Posterior cingulate gyrus (tissue), 11 donors: ENCODE data around the gene SLC35F1.
"Not testable (repeated sequence)": the region's sequence is repeated elsewhere in the genome, so short reads cannot be mapped to it uniquely, and the experiment has no call there.

ENCODE experiments used
- DNase-seq, 10 donors: peaks; one replicate each; pipeline versions ENCODE4 v3.0.0 to v3.0.0-alpha.2; 2020 to 2021; ENCODE audit warnings: mixed read lengths in 3 of 10
- intact Hi-C: fragments of 100-400 bp; cut with DNase I; formaldehyde crosslinking; loops from one replicate; pipeline ENCODE4 v1.15.1; 2023

The SLC35F1 gene

GRCh38 chr6:117919775-117920729 lies 13.0 kb downstream of the SLC35F1 start:
- intact Hi-C loops, result loop anchor here (5.0 kb wide), 1 partner anchor 32 kb away; no protein-coding TSS in a partner anchor
- peak; percentile 28 to 91 (median 60) for DNase-seq

GRCh38 chr6:117924690-117925089 lies 17.6 kb downstream of the SLC35F1 start:
- intact Hi-C loops, result no loop called here
- DNase-seq, result no peak

- intact Hi-C loops, result no loop called here
Observed at GRCh38 chr6:117927866-117928265, 20.8 kb downstream of the SLC35F1 start.

GRCh38 chr6:117928833-117929232 lies 21.8 kb downstream of the SLC35F1 start:
- no peak for DNase-seq
- intact Hi-C loops, result no loop called here

More at GRCh38 chr6:117927866-117928265, 20.8 kb downstream of the SLC35F1 start:
- no peak for DNase-seq

- no peak for DNase-seq
- intact Hi-C loops, result no loop called here
Observed at GRCh38 chr6:117929501-117929900, 22.4 kb downstream of the SLC35F1 start.

- DNase-seq, result no peak
- intact Hi-C loops, result no loop called here
Observed at GRCh38 chr6:117930645-117931044, 23.6 kb downstream of the SLC35F1 start.

GRCh38 chr6:117932001-117932400 lies 24.9 kb downstream of the SLC35F1 start:
- DNase-seq, result no peak
- intact Hi-C loops, result no loop called here

- DNase-seq, result no peak
- intact Hi-C loops, result no loop called here
Observed at GRCh38 chr6:117932676-117933075, 25.6 kb downstream of the SLC35F1 start.

GRCh38 chr6:117933471-117933870 lies 26.4 kb downstream of the SLC35F1 start:
- DNase-seq, result peak in 3 of 10 donors; percentile 43 to 84 (median 69)
- intact Hi-C loops, result no loop called here

GRCh38 chr6:117938311-117938995 lies 31.4 kb downstream of the SLC35F1 start:
- DNase-seq, result peak in 1 of 10 donors; percentile 61
- intact Hi-C loops, result no loop called here

GRCh38 chr6:117947234-117947633 lies 40.2 kb downstream of the SLC35F1 start:
- intact Hi-C loops, result no loop called here
- no peak for DNase-seq

GRCh38 chr6:117951783-117952182 lies 44.7 kb downstream of the SLC35F1 start:
- peak in 6 of 10 donors; percentile 12 to 70 (median 28) for DNase-seq
- intact Hi-C loops, result loop anchor here (5.0 kb wide), 1 partner anchor 34 kb away; no protein-coding TSS in a partner anchor

GRCh38 chr6:117955684-117956256 lies 48.7 kb downstream of the SLC35F1 start:
- no peak for DNase-seq
- intact Hi-C loops, result no loop called here

GRCh38 chr6:117956386-117956785 lies 49.3 kb downstream of the SLC35F1 start:
- peak in 8 of 10 donors; percentile 19 to 86 (median 29) for DNase-seq
- intact Hi-C loops, result no loop called here

GRCh38 chr6:117958536-117958935 lies 51.5 kb downstream of the SLC35F1 start:
- intact Hi-C loops, result no loop called here

GRCh38 chr6:117960877-117961276 lies 53.8 kb downstream of the SLC35F1 start:
- DNase-seq, result no peak
- intact Hi-C loops, result no loop called here

More at GRCh38 chr6:117958536-117958935, 51.5 kb downstream of the SLC35F1 start:
- no peak for DNase-seq

GRCh38 chr6:117961301-117961700 lies 54.2 kb downstream of the SLC35F1 start:
- intact Hi-C loops, result no loop called here
- no peak for DNase-seq

GRCh38 chr6:117965763-117966162 lies 58.7 kb downstream of the SLC35F1 start:
- intact Hi-C loops, DNase-seq: not testable (repeated sequence)

- intact Hi-C loops, result no loop called here
- peak in 1 of 10 donors; percentile 51 for DNase-seq
Observed at GRCh38 chr6:117971637-117972036, 64.6 kb downstream of the SLC35F1 start.

- intact Hi-C loops, result loop anchor here (5.0 kb wide), 1 partner anchor 287 kb away; no protein-coding TSS in a partner anchor
- DNase-seq, result no peak
Observed at GRCh38 chr6:117974914-117975627, 68.0 kb downstream of the SLC35F1 start.
